GM21447 (cell line): ENCODE measurements around the gene C11orf21.

Experiments
- ATAC-seq: cut with Tn5 transposase; IDR thresholded peaks from one replicate; pipeline ENCODE4 v1.9.1; 2021; ENCODE audit not compliant: unreplicated experiment

C11orf21 gene

DNA sequence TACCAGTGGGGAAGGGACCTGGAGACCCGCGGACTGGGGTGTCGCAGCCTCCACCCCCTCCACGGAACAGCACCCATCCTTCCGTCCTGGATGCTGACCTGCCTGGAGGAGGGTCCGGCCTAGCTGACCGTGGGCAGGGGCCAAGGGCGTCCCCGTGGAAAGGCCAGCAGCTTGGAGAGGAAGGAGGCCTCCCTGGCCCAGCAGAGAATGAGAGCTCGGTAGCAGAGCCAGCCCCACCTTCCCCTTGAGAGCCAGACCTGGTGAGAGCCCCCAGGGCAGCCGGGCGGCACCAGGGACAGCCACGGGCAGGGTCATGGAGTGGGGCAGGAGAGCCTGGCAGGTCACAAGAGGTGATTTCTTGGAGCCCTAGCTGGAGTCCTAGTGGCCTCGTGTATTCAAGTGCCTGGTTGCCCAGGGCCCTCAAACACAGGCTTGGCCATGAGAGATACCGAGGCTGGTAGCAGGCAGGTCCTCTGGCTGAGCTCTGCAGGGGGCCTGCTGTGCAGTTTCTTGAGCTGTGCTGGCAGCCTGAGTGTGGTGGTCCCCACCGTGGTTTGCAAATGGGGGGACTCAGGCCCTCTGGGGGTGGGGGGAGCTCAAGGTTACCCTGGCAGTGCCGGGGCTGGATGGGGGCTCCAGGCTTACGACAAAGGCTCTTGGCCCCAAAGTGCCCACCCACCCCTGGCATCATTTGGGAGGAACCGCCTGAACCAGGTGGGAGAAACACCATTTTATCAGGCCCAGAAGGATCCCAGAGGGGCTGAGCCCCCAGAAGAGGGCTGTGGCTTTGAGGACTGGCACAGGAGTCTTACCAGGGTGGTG lies 7.7 kb upstream of the C11orf21 start:
- no peak for ATAC-seq

DNA sequence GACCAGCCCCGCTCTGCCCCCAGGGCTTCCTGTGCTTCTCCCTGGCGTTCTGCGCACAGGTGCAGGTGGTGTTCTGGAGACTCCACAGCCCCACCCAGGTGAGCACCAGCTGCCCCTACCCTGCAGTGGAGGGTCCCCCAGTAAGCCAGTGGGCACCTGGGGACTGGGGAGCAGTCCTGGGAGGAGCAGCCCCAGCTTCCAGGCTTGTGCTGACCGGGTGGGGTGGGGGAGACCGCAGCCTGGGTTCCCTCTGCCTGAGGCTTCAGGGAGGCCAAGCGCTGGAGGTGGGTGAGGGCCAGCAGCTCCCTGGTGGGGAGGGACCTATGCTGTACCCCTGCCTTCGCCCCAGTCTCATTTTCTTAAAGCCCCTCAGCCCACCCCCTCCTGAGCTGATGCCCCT lies 7.0 kb upstream of the C11orf21 start:
- no peak for ATAC-seq

DNA sequence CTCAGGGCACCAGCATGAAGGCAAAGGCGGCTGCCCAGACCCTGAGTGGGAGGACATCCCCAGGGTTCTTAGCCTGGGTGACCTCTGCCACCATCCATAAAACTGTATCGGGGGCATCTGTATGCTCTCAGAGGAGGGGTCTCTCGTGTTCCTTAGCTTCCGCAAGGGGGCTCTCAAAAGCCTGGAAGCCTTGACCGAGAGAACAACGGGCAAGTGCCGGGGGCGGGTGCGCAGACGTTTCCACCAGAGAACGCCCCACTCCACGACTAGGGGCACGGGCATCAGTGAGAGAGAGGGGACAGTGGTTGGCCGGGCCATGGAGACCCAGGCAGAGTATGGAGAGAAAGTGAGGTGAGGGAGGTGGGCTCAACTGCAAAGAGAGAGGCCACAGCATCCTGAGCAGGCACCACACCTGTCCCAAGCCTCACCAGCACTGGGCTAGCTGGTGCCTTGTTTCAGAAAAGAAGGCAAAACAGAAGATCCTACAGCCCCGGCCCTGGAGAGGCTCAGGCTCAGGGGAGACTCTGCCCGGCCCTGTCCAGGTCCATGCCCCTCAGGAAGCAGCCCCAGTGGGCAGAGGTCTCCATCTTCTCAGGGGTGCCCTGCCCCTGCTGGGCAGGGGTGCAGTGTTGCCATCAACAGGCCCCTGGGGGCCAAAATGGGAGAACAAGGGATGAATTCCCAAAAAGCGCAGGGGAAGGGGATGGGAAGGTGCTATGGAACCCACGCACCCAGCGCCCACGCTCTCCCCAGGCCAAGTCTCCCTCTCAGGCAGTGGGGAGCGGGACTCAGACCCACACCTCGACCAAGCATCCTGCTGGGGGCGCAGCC lies 6.0 kb upstream of the C11orf21 start:
- ATAC-seq: no peak

DNA sequence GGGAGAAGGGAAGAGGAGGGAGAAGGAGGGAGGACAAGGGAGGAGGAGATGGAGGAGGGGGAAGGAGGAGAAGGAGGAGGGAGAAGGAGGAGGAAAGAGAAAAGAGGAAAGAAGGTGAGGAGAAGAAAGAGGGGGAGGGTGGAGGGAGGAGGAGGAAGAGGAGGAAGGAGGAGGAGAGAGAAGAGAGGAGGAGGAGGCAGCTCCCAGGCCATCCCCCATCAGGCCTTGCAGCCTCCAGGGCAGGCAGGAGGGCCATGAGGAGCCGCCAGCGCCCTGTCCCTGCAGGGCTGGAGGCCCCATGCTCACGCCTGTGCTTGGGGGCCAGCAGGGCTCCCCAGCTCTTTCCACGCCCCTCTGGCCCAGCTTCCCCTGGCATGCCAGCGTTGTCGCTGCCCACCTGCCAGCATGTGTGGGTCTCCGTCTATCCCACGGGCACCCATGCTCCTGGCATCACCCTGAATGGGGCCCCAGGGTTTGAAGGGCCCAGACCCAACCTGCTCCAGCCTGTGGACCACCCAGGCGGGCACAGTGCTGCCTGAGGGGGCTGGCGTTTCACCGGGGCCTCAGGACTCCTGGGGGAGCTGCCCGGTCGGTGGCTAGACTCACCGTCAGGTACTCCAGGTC lies 5.3 kb upstream of the C11orf21 start:
- no peak for ATAC-seq

DNA sequence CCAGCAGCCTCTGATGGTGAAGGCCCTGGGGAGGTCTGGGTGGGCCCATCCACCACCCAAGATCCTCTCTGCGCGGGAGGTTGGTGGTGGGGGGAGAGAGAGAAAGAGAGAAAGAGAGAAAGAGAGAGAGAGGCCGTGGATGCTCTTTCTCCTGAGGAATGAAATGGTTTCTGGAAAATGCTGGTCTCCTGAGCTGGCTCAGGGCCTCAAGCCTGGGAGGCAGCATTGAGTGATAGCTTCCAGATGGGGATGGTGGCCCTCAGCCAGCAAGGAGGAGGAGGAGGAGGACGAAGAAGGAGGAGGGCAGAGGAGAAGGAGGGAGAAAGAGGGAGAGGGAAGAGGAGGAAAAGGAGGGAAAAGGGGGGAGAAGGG lies 4.7 kb upstream of the C11orf21 start:
- no peak for ATAC-seq

DNA sequence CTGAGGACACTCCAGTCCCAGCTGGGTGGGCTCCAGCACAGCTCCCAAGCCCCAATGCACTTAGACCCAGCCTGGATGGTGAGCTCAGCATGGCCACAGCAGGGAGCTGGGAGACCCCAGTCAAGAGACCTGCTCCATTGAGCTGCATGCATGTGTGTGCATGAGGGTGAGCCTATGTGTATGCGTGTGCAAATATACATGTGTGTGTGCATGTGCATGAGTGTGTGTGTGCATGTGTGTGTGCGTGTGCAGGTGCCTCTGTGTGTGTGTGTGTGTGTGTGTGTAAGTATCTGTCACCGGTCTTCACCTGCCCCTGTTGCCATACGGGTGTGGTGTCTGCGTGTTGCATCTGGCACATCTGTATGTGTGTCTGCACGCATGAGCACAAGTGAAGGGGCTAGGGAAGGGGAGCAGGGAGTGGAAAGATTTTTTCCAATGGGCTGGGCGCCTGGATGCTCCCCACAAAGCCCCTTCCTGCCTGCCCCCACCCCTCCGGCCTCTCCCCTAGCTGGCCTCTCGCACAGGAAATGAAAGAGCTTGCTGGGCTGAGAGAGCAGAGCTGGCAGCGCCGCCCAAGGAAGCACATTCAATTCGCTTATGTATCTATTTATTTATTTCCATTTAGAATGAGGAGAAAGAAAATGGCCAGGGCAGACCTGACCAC lies 4.2 kb upstream of the C11orf21 start:
- no peak for ATAC-seq

DNA sequence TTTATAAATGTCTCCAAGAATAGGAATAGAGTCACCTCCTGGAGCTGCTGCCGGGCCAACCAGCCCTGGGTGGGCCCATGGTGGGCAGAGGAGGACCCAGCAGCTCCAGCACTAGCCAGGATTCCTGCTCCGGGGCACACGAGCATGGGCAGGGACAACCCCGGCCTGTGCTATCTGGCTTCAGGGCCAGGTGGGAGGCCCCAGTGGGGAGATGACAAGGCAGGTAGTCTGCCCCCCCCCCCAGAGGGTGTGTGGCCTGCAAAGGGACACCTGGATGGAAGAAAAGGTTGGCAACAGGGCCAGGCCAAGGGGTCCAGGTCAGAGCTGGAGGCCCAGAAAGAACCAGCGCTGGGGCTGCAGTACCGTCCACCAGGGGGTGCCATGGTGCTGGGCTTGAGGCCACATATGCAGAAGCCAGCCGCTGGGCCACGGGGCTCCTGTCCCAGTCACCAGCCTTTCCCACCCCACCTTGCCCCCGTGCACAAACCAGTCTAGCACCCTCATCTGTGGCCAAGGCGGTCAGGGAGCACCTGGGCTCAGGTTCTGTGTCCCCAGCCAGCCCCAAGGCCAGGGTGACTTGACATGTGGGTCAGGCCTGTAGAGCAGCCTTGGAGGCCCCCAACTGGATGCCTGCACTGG lies 3.5 kb upstream of the C11orf21 start:
- no peak for ATAC-seq

DNA sequence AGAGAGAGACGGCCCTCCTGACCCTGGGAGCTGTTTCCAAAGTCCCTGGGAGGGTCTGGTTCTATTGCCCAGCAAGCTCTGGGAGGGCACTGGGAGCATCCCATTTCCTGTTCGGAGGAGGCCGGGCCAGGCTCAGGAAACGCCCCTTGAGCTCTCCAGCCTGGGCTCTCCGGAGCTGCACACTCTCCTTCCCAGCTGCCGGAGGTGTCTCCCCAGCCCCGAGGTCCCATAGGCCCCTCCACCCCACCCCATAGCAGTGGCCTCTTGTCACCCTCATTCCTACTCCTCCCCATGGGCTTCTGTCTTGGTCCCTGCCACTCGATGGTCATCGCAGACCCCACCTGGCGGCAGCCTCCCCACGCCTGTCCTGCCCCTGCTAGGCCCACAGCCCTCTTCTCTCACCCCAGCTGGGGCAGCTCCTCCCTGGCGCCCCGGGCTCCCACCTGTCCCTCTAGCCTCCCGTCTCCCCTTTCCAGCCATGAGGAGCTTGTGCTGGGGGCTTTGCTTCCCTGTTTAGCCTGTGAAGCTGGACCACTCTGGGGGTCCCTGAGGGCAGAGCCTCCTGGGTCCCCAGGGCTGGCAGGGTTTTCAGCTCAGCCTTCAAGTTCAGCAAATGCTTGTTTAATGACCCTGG lies 2.9 kb upstream of the C11orf21 start:
- no peak for ATAC-seq

DNA sequence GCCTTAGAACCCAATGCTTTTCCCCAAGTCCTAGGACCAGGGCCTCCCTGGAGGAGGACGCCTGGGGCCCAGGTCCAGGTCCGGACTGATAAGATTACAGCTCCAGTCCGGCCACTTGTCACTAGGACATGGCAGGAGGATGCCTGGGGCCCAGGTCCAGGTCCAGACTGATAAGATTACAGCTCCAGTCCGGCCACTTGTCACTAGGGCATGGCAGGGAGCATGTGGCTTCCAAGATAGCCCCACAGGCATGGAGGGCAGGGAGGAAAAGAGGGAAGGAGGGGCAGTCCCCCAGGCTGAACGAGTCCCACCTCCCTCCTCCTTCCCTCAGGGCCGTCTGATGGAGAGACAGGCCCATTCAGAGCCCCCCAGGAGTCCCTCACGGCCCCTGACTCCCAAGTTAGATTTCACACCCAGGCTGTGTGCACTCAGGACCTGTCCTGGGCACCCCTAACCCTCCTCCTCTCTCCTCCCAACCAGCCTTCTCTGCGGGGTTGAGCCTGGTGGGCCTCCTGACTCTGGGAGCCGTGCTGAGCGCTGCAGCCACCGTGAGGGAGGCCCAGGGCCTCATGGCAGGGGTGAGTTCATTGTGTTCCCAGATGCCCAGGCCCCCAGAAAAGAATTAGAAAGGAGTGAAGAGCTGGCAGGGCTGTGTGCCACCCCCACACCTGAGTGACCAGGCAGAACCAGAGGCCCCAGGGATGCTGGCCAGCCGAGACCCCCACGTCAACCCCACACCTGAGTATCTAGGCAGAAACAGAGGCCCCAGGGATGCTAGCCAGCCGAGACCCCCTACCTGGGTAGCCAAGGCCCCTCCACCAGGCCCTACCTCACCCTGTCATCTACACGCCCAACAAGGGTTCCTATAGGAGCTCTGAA lies 2.1 kb upstream of the C11orf21 start:
- ATAC-seq: no peak

DNA sequence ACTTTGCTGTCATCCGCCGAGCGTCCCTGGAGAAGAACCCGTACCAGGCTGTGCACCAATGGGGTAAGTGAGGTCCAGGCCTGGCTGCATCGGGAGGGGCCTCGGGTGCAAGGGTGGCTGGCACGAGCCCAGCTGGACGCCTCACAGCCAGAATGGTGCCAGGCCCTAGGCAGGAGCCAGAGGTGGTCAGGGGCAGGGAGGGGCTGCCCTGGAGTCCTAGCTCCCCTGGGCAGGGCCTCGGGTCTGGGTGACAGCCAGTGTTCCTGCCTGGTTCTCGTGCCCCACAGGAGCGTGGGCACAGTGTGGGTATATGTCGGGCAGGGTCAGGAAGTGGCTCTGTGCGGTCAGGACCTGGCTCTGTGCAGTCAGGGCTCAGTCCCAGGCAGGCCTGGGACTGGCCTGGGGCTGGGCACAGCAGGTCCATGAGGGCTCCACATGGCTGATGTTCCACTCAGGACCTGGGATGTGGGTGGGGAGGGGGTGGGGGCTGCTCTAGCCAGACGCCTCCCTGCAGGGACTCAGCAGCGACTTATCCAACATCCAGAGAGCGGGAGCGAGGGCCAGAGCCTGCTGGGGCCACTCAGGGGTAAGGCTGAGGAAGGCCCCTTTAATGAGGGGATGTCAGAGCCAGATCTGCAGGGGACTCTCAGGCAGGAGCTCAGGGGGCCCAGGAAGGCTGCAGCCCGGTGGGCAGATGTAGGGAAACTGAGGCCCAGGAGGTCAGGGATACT lies 1.3 kb upstream of the C11orf21 start:
- ATAC-seq: no peak

DNA sequence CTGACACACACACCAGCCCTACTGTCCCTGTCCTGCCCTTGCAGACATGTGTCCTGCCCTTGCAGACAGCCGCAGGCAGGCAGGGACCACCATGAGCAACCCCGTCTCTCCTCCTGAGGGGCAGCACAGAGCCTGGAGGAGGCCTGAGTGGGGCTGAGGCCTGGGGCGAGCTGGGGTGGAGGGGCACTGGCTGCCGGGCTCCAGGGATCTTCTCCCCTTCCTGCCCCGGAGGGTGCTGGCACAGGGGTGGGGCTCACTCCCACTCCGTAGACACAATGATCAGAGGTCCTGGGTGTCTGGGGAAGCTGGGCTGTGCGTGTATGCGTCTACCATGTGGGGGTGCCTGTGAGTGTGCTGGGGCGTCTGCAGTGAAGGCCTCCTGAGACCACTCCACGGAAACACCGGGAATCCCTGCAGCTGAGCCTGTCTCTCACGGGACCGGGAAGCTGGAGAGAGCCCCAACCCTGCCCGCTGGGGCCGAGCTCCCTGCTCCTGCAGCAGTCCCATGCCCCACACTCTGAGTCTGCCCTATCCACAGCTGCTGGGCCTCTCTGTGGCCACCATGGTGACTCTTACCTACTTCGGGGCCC lies 683 bp upstream of the C11orf21 start:
- ATAC-seq: peak; percentile 9

DNA sequence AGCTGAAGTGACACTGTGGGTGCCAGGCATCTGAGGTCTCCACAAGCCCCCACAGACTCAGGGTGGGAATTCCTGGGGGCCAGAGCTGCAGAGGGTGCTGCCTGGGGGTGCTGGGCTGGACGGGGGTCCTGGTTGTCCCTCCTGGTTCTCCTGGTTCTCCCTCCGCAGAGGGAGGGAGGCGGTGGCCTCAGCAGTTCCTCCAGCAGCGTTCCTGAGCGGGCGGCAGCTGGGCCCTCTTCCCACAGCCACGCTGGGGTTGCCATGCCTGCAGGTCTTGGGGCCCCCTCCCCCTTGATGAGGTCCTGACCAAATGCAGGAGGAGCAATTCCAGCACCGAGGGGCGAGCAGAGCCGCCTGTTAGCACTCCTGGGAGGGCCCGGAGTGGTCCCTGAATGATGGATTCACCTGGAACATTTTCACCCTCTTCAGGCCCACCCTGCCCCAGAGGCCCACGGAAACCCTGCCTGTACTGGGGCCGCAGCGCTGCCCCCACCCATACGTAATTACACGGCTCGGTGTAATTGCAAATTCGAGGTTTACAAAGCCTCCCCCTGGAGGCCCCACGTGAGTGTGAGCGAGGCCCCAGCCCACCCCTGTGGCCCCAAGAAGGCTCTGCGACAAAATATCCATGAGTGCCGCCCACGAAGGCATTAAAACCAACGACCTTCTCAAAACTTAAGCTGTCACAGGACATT lies 635 bp downstream of the C11orf21 start:
- ATAC-seq: no peak

DNA sequence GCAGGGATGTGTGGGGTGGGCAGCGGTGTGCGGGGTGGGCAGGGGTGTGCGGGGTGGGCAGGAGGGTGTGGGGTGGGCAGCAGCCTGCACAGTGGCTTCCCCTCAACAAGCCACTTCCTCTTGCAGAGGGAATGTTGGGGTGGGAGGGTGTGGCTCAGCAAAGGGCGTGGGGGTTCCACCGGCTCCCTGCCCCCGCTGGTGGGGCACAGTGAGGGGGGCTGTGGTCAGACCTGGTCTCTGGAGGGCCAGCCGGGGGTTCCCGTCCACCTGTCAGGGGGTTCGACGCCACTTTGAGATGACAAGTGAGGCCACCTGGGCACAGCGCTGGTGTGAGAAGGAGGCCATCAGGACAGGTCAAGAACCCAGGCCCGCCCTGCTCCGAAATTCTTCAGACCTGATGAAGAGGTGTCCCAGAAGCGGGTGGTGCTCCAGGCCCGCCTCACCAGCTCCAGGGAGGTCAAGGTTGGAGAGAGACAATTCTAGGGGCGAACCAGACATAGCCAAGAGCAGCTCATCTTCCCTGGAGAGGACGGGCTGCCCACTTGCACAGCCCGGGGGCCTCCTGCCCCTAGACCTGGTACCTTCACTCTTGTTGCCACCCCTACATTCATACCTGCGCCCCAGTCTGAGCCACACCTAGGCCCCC lies 1.3 kb downstream of the C11orf21 start:
- ATAC-seq: no peak

DNA sequence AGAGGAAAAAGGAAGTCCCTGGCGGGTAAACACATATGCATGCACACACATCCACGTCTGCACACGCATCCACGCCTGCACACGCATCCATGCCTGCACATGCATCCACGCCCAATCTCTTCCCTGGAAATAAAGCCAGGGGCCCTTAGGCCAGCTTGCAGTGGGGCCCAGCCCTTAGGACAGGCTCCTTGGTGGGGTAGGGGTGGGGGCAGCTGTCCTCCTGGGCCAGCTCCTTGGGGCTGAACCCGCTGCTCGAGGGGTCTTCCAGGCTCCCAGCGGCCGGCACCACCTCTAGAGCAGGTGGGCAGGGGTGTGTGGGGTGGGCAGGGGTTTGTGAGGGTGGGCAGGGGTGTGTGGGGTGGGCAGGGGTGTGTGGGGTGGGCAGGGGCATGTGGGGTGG lies 1.9 kb downstream of the C11orf21 start:
- ATAC-seq: no peak

DNA sequence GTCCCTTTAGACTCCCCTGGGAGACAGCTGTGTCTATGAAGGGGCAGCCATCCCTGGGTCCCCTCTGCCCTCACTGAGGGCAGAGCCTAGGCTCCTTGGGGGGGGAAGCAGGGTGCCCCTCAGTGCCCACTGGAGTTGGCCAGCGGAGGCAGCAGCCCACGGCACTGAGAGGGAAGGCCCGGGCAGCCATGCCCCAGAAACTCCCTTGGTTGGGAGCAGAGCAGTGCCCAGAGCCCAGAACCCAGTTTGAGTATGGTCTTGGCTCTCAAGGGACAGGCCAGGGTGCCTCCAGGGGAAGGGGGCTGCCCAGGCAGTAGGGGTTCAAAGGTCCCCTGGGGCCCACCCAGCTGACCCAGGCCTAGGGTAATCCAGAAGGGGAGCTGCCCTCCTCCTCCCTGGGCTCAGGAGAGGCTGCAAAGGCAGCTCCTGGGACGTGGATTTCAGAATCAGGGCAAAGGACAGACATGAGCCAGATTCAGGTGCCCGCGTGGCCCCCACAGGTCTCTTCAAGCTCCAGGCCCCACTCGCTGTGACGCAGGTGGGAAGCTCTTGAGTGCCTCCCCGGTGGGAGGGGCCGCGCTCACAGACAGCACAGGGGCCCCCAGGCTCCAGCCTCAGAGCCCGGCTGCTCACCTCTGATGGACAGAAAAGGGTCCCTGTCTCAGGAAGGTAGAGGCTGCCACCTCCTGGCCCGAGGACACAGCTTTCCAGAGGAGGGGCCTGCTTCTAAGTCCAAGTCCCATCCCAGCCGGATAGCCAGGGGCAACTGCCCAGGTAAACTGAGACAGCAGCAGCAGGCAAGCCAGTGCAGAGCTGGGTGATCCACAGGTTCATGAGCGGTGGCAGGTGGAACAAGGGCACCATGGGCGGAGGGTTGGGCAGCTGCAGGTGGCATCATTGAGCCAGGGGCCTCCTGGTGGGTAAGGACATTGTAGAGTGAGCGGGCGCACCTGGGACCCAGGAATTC lies 2.6 kb downstream of the C11orf21 start:
- no peak for ATAC-seq

DNA sequence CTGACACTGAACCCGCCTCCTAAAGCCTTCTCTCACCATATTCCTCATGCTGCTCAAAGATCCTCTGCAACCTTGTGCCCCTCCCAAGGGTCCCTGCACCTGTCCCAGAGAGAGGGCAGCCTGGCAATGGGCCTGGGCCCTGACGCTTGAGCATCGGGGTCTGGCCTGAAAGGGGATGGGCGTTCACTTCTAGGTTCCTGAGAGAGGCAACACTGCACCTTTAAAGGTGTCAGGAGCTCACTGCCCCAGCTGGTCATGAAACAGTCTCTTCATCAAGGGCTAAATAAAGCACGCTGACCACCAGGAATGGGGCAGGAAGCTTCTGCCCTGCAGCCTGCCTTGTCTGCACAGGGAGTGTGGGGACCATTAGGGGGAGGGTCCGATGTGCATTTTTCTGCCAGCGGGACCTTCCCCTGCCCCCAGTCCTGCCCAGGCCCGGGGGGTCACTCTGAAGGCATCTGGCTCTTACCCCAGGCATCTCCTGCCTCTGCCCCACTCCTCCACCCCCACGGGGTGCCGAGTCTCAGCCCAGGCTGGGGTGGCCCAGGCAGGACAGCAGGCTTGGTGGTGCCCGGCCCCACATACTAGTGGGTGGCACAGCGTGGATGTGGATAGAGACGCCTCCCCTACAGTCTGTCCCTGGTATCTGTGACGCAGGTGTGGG lies 3.5 kb downstream of the C11orf21 start:
- ATAC-seq: no peak
